ENCODE results near the gene ACTL7A. TPM values are rescaled to one million over a fixed set of nuclear protein-coding genes. Genes with fewer than 3 reads are reported as not detected.
A peak's percentile ranks its signal among the peaks of the same experiment; 100 is the strongest.

The ACTL7A gene
- total RNA-seq, 6 experiments from 2014 or later, result not detected

GRCh38 chr9:108904161-108904560, 42.1 kb downstream of the ACTL7A start:
- intact Hi-C loops (cut with DNase I), result no loop called here
- H3K36me3 ChIP-seq, result peaks cover 0 to 43% (median 5%) of the 10 kb centered on the region in 4 donors
- WGBS (ENCODE audit: insufficient coverage, low coverage, low lambda C conversion rate, missing lambda C conversion rate), result 83% methylated on average over 3 of the region's 3 CpGs
- H3K27ac ChIP-seq, result no peak overlapping the region
- ATAC-seq (no peak), DNase-seq (no peak)
- no peak for TF ChIP-seq CTCF (IDR thresholded peaks at IDR 0.05)
- no peak for TF ChIP-seq POLR2A (IDR thresholded peaks at IDR 0.05)
- no peaks in the 10 kb centered on the region for H3K27me3 ChIP-seq
- no peaks in the 10 kb centered on the region for H3K9me3 ChIP-seq
- peaks cover 0 to 3% (median 0%) of the 10 kb centered on the region in 4 donors for H3K4me1 ChIP-seq
- no peak overlapping the region for H3K4me3 ChIP-seq

DNA sequence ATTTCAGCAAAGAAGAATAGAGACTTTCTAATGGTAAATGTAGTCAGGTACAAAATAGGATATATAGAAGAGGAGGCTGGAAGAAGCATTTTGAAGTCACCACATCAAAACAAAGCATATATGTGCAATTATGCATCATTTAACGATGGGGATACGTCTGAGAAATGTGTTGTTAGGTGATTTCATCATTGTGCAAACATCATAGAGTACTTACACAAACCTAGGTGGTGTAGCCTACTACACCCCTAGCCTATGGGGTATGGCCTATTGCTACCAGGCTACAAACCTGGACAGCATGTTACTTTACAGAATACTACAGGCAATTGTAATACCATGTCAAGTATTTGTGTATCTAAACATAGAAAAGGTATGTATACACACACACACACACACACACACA, 43.4 kb downstream of the ACTL7A start:
- Histone ChIP-seq H3K9me3 (no peaks in the 10 kb centered on the region), H3K4me3 (no peak overlapping the region), H3K27ac (no peak overlapping the region), H3K27me3 (no peaks in the 10 kb centered on the region), H3K4me1 (peaks cover 0 to 9% (median 2%) of the 10 kb centered on the region in 4 donors), H3K36me3 (peaks cover 0 to 38% (median 9%) of the 10 kb centered on the region in 4 donors)
- TF ChIP-seq POLR2A (IDR thresholded peaks at IDR 0.05) (no peak), CTCF (IDR thresholded peaks at IDR 0.05) (no peak)
- 43% methylated on average over 2 of the region's 2 CpGs for WGBS (ENCODE audit: insufficient coverage, low coverage, low lambda C conversion rate, missing lambda C conversion rate)
- DNase-seq (no peak), ATAC-seq (peak in 1 of 4 donors; percentile 16)
- intact Hi-C loops (cut with DNase I), result no loop called here

- Histone ChIP-seq H3K4me1 (peaks cover 0 to 15% (median 2%) of the 10 kb centered on the region in 4 donors), H3K4me3 (no peak overlapping the region), H3K36me3 (peaks cover 3 to 36% (median 17%) of the 10 kb centered on the region in 4 donors), H3K27ac (peak overlapping the region in 2 of 3 donors; percentile 7 to 22), H3K27me3 (no peaks in the 10 kb centered on the region), H3K9me3 (no peaks in the 10 kb centered on the region)
- DNase-seq (no peak), ATAC-seq (peak; percentile 54 to 94 (median 81))
- intact Hi-C loops (cut with DNase I), result no loop called here
- TF ChIP-seq CTCF (IDR thresholded peaks at IDR 0.05), result no peak
- TF ChIP-seq POLR2A (IDR thresholded peaks at IDR 0.05), result no peak
Measured at GRCh38 chr9:108910402-108910801, 48.3 kb downstream of the ACTL7A start.

- 80% methylated on average over 1 of the region's 2 CpGs for WGBS (ENCODE audit: insufficient coverage, low coverage, low lambda C conversion rate, missing lambda C conversion rate)
- no peak for DNase-seq
- peaks cover 3 to 41% (median 19%) of the 10 kb centered on the region in 4 donors for H3K36me3 ChIP-seq
- ATAC-seq, result peak in 2 of 4 donors; percentile 30 to 64
- no peak overlapping the region for H3K4me3 ChIP-seq
- intact Hi-C loops (cut with DNase I), result no loop called here
- H3K27ac ChIP-seq, result peak overlapping the region in 2 of 3 donors; percentile 22 to 34
- TF ChIP-seq CTCF (IDR thresholded peaks at IDR 0.05), result no peak
- no peak for TF ChIP-seq POLR2A (IDR thresholded peaks at IDR 0.05)
- no peaks in the 10 kb centered on the region for H3K27me3 ChIP-seq
- H3K4me1 ChIP-seq, result peaks cover 0 to 13% (median 2%) of the 10 kb centered on the region in 4 donors
- no peaks in the 10 kb centered on the region for H3K9me3 ChIP-seq
Measured at GRCh38 chr9:108910914-108911313, 48.8 kb downstream of the ACTL7A start.

- H3K27ac ChIP-seq, result no peak overlapping the region
- H3K4me3 ChIP-seq, result no peak overlapping the region
- H3K4me1 ChIP-seq, result peaks cover 0 to 13% (median 2%) of the 10 kb centered on the region in 4 donors
- intact Hi-C loops (cut with DNase I), result no loop called here
- H3K27me3 ChIP-seq, result no peaks in the 10 kb centered on the region
- H3K9me3 ChIP-seq, result no peaks in the 10 kb centered on the region
- H3K36me3 ChIP-seq, result peaks cover 3 to 47% (median 22%) of the 10 kb centered on the region in 4 donors
- TF ChIP-seq CTCF (IDR thresholded peaks at IDR 0.05) (no peak), POLR2A (IDR thresholded peaks at IDR 0.05) (no peak)
- 20% methylated on average over 1 of the region's 1 CpG for WGBS (ENCODE audit: insufficient coverage, low coverage, low lambda C conversion rate, missing lambda C conversion rate)
- DNase-seq (no peak), ATAC-seq (no peak)
Measured at GRCh38 chr9:108911820-108912219, 49.8 kb downstream of the ACTL7A start.
